ENCODE measurements around the gene ARHGAP12.

- TF ChIP-seq CTCF (IDR thresholded peaks at IDR 0.05) (no peak), POLR2A (IDR thresholded peaks at IDR 0.05) (no peak), POLR2AphosphoS5 (IDR thresholded peaks at IDR 0.05) (no peak)
These were observed 152.5 kb downstream of the ARHGAP12 start for GRCh38 chr10:31776159-31776558.

Measured in prostate gland (tissue), 2 donors.